GM04503 (cell line): ENCODE measurements around the gene TMC3.

Source experiments
- DNase-seq: peaks from one replicate; pipeline ENCODE4 v3.0.0-alpha.2; 2012; ENCODE audit warnings: low read depth

TMC3 gene

GRCh38 chr15:81322676-81323253 lies 51.2 kb downstream of the TMC3 start:
- no peak for DNase-seq

GRCh38 chr15:81321667-81322066 lies 52.3 kb downstream of the TMC3 start:
- no peak for DNase-seq

- DNase-seq, result no peak
Measured at GRCh38 chr15:81317642-81318017, 56.4 kb downstream of the TMC3 start.

GRCh38 chr15:81316267-81316666 lies 57.7 kb downstream of the TMC3 start:
- DNase-seq, result no peak

- DNase-seq, result no peak
Measured at GRCh38 chr15:81315452-81316175, 58.4 kb downstream of the TMC3 start.

GRCh38 chr15:81314378-81314777 lies 59.6 kb downstream of the TMC3 start:
- no peak for DNase-seq

- no peak for DNase-seq
Measured at GRCh38 chr15:81313686-81314085, 60.3 kb downstream of the TMC3 start.

GRCh38 chr15:81312790-81313543 lies 61.0 kb downstream of the TMC3 start:
- peak; percentile 97 for DNase-seq

GRCh38 chr15:81311752-81312464 lies 62.1 kb downstream of the TMC3 start:
- DNase-seq, result peak; percentile 44

GRCh38 chr15:81310480-81310879 lies 63.5 kb downstream of the TMC3 start:
- no peak for DNase-seq

GRCh38 chr15:81309647-81310450 lies 64.2 kb downstream of the TMC3 start:
- no peak for DNase-seq

- no peak for DNase-seq
Measured at GRCh38 chr15:81308260-81308659, 65.8 kb downstream of the TMC3 start.

GRCh38 chr15:81304226-81304625 lies 69.8 kb downstream of the TMC3 start:
- peak; percentile 49 for DNase-seq

GRCh38 chr15:81303244-81304225 lies 70.5 kb downstream of the TMC3 start:
- DNase-seq, result no peak

- no peak for DNase-seq
Measured at GRCh38 chr15:81302701-81303109, 71.3 kb downstream of the TMC3 start.

- no peak for DNase-seq
Measured at GRCh38 chr15:81301815-81302399, 72.1 kb downstream of the TMC3 start.

GRCh38 chr15:81301385-81301784 lies 72.6 kb downstream of the TMC3 start:
- DNase-seq, result no peak

GRCh38 chr15:81299630-81300273 lies 74.3 kb downstream of the TMC3 start:
- DNase-seq, result no peak

GRCh38 chr15:81299156-81299555 lies 74.9 kb downstream of the TMC3 start:
- DNase-seq, result no peak

GRCh38 chr15:81298611-81299010 lies 75.4 kb downstream of the TMC3 start:
- DNase-seq, result no peak
